Measurements from ENCODE around the gene PSMG4.

DNA sequence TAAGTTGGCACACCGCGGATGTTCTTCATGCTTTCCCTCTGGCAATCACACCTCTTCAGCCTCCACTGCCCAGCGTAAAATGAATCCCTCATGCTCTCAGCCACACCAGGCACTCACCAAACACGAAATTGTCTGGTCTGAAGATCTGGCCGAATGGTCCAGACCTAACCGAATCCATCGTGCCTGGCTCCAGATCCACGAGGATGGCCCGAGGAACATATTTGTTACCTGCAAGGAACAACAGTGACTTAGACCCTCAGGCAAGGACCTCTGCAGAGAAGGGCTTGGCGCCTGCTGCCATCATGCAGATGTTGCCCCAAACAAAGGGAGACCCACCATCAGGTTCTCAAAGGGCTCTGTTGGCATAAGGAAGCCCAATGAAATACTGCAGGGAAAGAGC is 32.7 kb upstream of the PSMG4 start:
- TF ChIP-seq, protein P1, sequence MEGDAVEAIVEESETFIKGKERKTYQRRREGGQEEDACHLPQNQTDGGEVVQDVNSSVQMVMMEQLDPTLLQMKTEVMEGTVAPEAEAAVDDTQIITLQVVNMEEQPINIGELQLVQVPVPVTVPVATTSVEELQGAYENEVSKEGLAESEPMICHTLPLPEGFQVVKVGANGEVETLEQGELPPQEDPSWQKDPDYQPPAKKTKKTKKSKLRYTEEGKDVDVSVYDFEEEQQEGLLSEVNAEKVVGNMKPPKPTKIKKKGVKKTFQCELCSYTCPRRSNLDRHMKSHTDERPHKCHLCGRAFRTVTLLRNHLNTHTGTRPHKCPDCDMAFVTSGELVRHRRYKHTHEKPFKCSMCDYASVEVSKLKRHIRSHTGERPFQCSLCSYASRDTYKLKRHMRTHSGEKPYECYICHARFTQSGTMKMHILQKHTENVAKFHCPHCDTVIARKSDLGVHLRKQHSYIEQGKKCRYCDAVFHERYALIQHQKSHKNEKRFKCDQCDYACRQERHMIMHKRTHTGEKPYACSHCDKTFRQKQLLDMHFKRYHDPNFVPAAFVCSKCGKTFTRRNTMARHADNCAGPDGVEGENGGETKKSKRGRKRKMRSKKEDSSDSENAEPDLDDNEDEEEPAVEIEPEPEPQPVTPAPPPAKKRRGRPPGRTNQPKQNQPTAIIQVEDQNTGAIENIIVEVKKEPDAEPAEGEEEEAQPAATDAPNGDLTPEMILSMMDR (IDR thresholded peaks at IDR 0.05; ENCODE audit: low read depth, low read length) = no peak
- TF ChIP-seq EZH2phosphoT487 (IDR thresholded peaks at IDR 0.05; ENCODE audit: low read depth) = no peak

Data from OCI-LY3 (cell line).